ENCODE data around the gene LST1. TPM values are rescaled to one million over a fixed set of nuclear protein-coding genes. Genes with fewer than 3 reads are reported as not detected.

LST1 gene
- total and polyA plus RNA-seq, 2 of the 4 experiments (the other 2 are of a cell fraction): not detected

GRCh38 chr6:31546958-31547726, 38.9 kb upstream of the LST1 start, which contains the start of gene NFKBIL1 (continued):
- no peak for TF ChIP-seq MXI1 (IDR thresholded peaks at IDR 0.05; ENCODE audit: borderline replicate concordance, low read depth, low read length)
- TF ChIP-seq POLR2A (IDR thresholded peaks at IDR 0.05; ENCODE audit: low read depth, low read length): peak; percentile 87
- TF ChIP-seq BHLHE40 (IDR thresholded peaks at IDR 0.05; ENCODE audit: low read depth, low read length): no peak
